Measurements from ENCODE around the gene SLC47A1. TPM values are rescaled to one million over a fixed set of nuclear protein-coding genes. Genes with fewer than 3 reads are reported as not detected.

Gene SLC47A1
- total and polyA plus RNA-seq, 4 donors: 34.8 to 69.2 (median 37.2) TPM

DNA sequence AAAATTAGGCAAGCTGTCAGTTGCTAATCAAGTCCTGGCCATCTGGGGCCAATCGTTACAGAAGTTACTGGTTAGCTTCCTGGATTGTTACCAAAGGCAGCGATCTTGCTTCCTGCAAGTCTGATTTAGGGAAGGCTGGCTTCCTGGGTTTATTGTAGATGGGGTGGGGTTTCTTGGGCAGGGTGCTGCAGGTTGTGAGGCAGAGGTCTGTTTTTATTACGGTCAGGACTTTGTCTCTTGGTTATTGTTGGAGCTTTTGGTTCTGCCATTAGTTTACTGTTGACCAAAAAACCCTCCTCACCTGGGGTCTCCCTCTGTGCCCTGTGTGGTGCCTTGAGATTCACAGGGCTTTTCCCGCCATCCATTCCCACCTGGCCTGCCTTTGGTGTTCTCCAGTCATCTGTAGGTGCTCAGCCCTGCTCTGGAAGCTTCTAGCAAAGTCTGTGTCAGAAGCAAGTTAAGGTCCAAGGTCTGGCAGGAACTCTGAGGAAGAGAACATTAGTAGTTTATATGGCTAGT, 36.9 kb downstream of the SLC47A1 start:
- Histone ChIP-seq H3K9me3 (ENCODE audit: control insufficient read depth in 4 of 4, low read length in 3 of 4) (no peaks in the 10 kb centered on the region), H3K4me3 (ENCODE audit: low read depth in 1 of 3, low read length in 3 of 3) (no peak overlapping the region), H3K9ac (ENCODE audit: low read depth in 1 of 2, low read length in 2 of 2) (no peak overlapping the region), H3K27me3 (ENCODE audit: control insufficient read depth in 4 of 4, insufficient read depth in 4 of 4, low read length in 3 of 4) (no peaks in the 10 kb centered on the region), H3K36me3 (ENCODE audit: control insufficient read depth in 4 of 4, insufficient read depth in 3 of 4, low read depth in 1 of 4, low read length in 3 of 4) (peaks cover 0 to 13% (median 10%) of the 10 kb centered on the region in 4 donors), H3K4me1 (ENCODE audit: control insufficient read depth in 4 of 4, insufficient read depth in 4 of 4, low read length in 3 of 4) (peaks cover 6 to 23% (median 11%) of the 10 kb centered on the region in 4 donors), H3K27ac (ENCODE audit: low read depth in 1 of 2, low read length in 2 of 2) (peak overlapping the region; percentile 75 to 82)
- WGBS: 29% methylated on average over 4 of the region's 4 CpGs
- no peak for DNase-seq (ENCODE audit: low spot score)
- TF ChIP-seq HNF4A (conservative IDR thresholded peaks at IDR 0.05) (peak; percentile 44 to 63), GABPA (IDR thresholded peaks at IDR 0.05 in 1 of 2, conservative IDR thresholded peaks at IDR 0.05 in 1 of 2) (no peak), TAF1 (conservative IDR thresholded peaks at IDR 0.05) (no peak), RAD21 (IDR thresholded peaks at IDR 0.05) (no peak), YY1 (IDR thresholded peaks at IDR 0.05) (peak; percentile 69), EGR1 (IDR thresholded peaks at IDR 0.05; ENCODE audit: low read depth in 2 of 2) (no peak), SP1 (IDR thresholded peaks at IDR 0.05) (peak; percentile 29), RXRA (IDR thresholded peaks at IDR 0.05) (peak in 1 of 2 donors; percentile 31)
- TF ChIP-seq, protein P1, sequence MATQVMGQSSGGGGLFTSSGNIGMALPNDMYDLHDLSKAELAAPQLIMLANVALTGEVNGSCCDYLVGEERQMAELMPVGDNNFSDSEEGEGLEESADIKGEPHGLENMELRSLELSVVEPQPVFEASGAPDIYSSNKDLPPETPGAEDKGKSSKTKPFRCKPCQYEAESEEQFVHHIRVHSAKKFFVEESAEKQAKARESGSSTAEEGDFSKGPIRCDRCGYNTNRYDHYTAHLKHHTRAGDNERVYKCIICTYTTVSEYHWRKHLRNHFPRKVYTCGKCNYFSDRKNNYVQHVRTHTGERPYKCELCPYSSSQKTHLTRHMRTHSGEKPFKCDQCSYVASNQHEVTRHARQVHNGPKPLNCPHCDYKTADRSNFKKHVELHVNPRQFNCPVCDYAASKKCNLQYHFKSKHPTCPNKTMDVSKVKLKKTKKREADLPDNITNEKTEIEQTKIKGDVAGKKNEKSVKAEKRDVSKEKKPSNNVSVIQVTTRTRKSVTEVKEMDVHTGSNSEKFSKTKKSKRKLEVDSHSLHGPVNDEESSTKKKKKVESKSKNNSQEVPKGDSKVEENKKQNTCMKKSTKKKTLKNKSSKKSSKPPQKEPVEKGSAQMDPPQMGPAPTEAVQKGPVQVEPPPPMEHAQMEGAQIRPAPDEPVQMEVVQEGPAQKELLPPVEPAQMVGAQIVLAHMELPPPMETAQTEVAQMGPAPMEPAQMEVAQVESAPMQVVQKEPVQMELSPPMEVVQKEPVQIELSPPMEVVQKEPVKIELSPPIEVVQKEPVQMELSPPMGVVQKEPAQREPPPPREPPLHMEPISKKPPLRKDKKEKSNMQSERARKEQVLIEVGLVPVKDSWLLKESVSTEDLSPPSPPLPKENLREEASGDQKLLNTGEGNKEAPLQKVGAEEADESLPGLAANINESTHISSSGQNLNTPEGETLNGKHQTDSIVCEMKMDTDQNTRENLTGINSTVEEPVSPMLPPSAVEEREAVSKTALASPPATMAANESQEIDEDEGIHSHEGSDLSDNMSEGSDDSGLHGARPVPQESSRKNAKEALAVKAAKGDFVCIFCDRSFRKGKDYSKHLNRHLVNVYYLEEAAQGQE (IDR thresholded peaks at IDR 0.05): peak; percentile 68
- TF ChIP-seq, protein P2, sequence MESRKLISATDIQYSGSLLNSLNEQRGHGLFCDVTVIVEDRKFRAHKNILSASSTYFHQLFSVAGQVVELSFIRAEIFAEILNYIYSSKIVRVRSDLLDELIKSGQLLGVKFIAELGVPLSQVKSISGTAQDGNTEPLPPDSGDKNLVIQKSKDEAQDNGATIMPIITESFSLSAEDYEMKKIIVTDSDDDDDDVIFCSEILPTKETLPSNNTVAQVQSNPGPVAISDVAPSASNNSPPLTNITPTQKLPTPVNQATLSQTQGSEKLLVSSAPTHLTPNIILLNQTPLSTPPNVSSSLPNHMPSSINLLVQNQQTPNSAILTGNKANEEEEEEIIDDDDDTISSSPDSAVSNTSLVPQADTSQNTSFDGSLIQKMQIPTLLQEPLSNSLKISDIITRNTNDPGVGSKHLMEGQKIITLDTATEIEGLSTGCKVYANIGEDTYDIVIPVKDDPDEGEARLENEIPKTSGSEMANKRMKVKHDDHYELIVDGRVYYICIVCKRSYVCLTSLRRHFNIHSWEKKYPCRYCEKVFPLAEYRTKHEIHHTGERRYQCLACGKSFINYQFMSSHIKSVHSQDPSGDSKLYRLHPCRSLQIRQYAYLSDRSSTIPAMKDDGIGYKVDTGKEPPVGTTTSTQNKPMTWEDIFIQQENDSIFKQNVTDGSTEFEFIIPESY (IDR thresholded peaks at IDR 0.05): no peak
- TF ChIP-seq, protein P3, sequence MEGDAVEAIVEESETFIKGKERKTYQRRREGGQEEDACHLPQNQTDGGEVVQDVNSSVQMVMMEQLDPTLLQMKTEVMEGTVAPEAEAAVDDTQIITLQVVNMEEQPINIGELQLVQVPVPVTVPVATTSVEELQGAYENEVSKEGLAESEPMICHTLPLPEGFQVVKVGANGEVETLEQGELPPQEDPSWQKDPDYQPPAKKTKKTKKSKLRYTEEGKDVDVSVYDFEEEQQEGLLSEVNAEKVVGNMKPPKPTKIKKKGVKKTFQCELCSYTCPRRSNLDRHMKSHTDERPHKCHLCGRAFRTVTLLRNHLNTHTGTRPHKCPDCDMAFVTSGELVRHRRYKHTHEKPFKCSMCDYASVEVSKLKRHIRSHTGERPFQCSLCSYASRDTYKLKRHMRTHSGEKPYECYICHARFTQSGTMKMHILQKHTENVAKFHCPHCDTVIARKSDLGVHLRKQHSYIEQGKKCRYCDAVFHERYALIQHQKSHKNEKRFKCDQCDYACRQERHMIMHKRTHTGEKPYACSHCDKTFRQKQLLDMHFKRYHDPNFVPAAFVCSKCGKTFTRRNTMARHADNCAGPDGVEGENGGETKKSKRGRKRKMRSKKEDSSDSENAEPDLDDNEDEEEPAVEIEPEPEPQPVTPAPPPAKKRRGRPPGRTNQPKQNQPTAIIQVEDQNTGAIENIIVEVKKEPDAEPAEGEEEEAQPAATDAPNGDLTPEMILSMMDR (IDR thresholded peaks at IDR 0.05; ENCODE audit: low read depth, low read length, missing input control): no peak

DNA sequence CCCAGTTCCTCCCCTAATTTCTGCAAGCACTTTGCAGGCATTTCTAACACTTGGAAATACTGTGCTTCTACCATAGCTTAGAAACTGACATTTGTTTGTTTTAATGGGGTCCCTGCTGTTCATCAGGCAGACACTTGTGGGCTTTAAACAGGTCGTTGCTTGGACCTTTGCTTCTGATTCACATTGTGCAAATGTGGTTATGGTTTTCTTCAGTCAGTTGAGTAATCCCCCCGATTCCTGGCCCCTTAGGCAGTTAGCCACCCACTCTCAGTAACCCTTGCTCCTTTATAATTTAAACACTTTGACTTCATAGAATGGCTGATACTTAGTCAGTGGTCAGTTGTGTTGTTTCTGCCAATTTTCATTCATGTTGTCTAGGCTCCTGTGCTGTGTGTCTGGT, 39.4 kb downstream of the SLC47A1 start:
- H3K9me3 ChIP-seq (ENCODE audit: control insufficient read depth in 4 of 4, low read length in 3 of 4): no peaks in the 10 kb centered on the region
- TF ChIP-seq, protein P3 (IDR thresholded peaks at IDR 0.05; ENCODE audit: low read depth, low read length, missing input control): no peak
- TF ChIP-seq TAF1 (conservative IDR thresholded peaks at IDR 0.05) (no peak), EGR1 (IDR thresholded peaks at IDR 0.05; ENCODE audit: low read depth in 2 of 2) (no peak), RXRA (IDR thresholded peaks at IDR 0.05) (no peak), FOXA2 (IDR thresholded peaks at IDR 0.05) (no peak), SP1 (IDR thresholded peaks at IDR 0.05) (no peak), HNF4G (IDR thresholded peaks at IDR 0.05) (no peak), HNF4A (conservative IDR thresholded peaks at IDR 0.05) (no peak), FOXA1 (IDR thresholded peaks at IDR 0.05) (no peak), YY1 (IDR thresholded peaks at IDR 0.05) (no peak), GABPA (IDR thresholded peaks at IDR 0.05 in 1 of 2, conservative IDR thresholded peaks at IDR 0.05 in 1 of 2) (no peak)
- TF ChIP-seq, protein P4, sequence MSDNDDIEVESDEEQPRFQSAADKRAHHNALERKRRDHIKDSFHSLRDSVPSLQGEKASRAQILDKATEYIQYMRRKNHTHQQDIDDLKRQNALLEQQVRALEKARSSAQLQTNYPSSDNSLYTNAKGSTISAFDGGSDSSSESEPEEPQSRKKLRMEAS (IDR thresholded peaks at IDR 0.05): no peak
- TF ChIP-seq, protein P5, sequence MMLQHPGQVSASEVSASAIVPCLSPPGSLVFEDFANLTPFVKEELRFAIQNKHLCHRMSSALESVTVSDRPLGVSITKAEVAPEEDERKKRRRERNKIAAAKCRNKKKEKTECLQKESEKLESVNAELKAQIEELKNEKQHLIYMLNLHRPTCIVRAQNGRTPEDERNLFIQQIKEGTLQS (IDR thresholded peaks at IDR 0.05): no peak
- TF ChIP-seq, protein P1 (IDR thresholded peaks at IDR 0.05): no peak
- WGBS: 56% methylated on average over 2 of the region's 2 CpGs
- H3K4me1 ChIP-seq (ENCODE audit: control insufficient read depth in 4 of 4, insufficient read depth in 4 of 4, low read length in 3 of 4): peaks cover 6 to 25% (median 13%) of the 10 kb centered on the region in 4 donors
- H3K9ac ChIP-seq (ENCODE audit: low read depth in 1 of 2, low read length in 2 of 2): no peak overlapping the region
- H3K27ac ChIP-seq (ENCODE audit: low read depth in 1 of 2, low read length in 2 of 2): no peak overlapping the region
- DNase-seq (ENCODE audit: low spot score): no peak
- H3K36me3 ChIP-seq (ENCODE audit: control insufficient read depth in 4 of 4, insufficient read depth in 3 of 4, low read depth in 1 of 4, low read length in 3 of 4): peaks cover 0 to 11% (median 2%) of the 10 kb centered on the region in 4 donors
- H3K4me3 ChIP-seq (ENCODE audit: low read depth in 1 of 3, low read length in 3 of 3): no peak overlapping the region
- H3K27me3 ChIP-seq (ENCODE audit: control insufficient read depth in 4 of 4, insufficient read depth in 4 of 4, low read length in 3 of 4): no peaks in the 10 kb centered on the region
